H1 (cell line): ENCODE measurements around the gene TBC1D2B. TPM values are rescaled to one million over a fixed set of nuclear protein-coding genes. Genes with fewer than 3 reads are reported as not detected.

ENCODE experiments used
- JUN ChIP-seq: IDR thresholded peaks from 2 replicates; pipeline ENCODE4 v1.6.1; 2011; ENCODE audit warnings: low read depth, mild to moderate bottlenecking, improper control_type of control experiment, low read length
- RBBP5 ChIP-seq: IDR thresholded peaks from 2 replicates; pipeline ENCODE4 v1.7.1; 2012; ENCODE audit warnings: low read depth, mild to moderate bottlenecking, inconsistent platforms, low read length, moderate library complexity, borderline replicate concordance
- RFX5 ChIP-seq: IDR thresholded peaks from 2 replicates; pipeline ENCODE4 v1.6.1; 2011; ENCODE audit warnings: low read depth, low read length, improper control_type of control experiment, borderline replicate concordance
- TAF1 ChIP-seq: IDR thresholded peaks from 2 replicates; pipeline ENCODE4 v1.6.1; 2011; ENCODE audit warnings: mild to moderate bottlenecking, low read depth, low read length
- polyA plus RNA-seq, 7 experiments: library from polyadenylated mRNA; depleted of rRNA in 3 of 7; stranded (reverse) in 5 of 7; unstranded in 2 of 7; fragments of >200 nt in 5 of 7; fragments of 200-250 nt in 2 of 7; gene quantifications; 1 replicate in 5 of 7; 2 replicates in 1 of 7; 4 replicates in 1 of 7; pipeline versions ENCODE4 v1.2.1 to v1.2.3, GENCODE V29; 2011 to 2013; ENCODE audit warnings: missing spikeins in 2 of 7, mixed read lengths in 2 of 7
- total RNA-seq: library from RNA; stranded (reverse); fragmentation: NEBNext Ultra II Directional; extraction: Animal tissue kit (Norgen Biotek cat#: 25700); gene quantifications from 2 replicates; pipeline ENCODE4 v1.2.1, GENCODE V29; 2021

Gene TBC1D2B
- total and polyA plus RNA-seq, 2 of the 8 experiments (the other 6 are each of a cell fraction or from before 2014, with no cell fraction given): 11.9 to 19.5 TPM

DNA sequence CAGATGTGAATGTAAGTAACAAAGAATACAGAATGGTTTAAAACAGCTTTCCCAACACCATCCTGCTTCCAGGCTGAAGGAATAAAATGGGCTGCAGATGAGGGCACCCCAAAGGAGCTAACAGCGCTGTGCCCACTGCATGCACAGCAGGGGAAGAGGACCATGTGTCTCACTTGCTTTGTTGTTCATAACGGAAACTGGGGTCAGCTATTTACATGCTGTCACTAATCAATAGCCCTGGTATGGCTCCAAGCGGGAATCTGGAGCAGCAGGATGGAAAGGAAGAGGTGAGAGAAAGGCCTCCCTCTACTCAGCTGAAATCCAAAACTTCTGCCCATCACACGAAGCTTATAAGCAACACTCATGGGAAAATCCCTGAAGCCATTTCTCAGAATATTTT is 67.4 kb downstream of the TBC1D2B start (continued):
- no peak for TF ChIP-seq JUN
- TF ChIP-seq RFX5: no peak
- no peak for TF ChIP-seq RBBP5
- no peak for TF ChIP-seq TAF1
- TF ChIP-seq, all 59 proteins: peak for 0
